GM12891 (cell line): ENCODE measurements around the gene RUFY3.

Experiments used
- DNase-seq: peaks from one replicate; pipeline ENCODE4 v3.0.0; 2011; ENCODE audit warnings: low spot score; ENCODE audit not compliant: insufficient read length
- FAIRE-seq: peaks from 2 replicates; lab custom pipeline; 2011; peaks lifted over from hg19 to GRCh38; lab: Jason Lieb, UNC
- PAX5 ChIP-seq: IDR thresholded peaks from 2 replicates; pipeline ENCODE4 v1.6.1; 2011; ENCODE audit warnings: low read length, moderate library complexity, mild to moderate bottlenecking; ENCODE audit not compliant: insufficient read depth, severe bottlenecking
- POLR2A ChIP-seq: IDR thresholded peaks from 2 replicates; pipeline ENCODE4 v1.6.1; 2011; ENCODE audit warnings: low read depth, low read length, control low read depth
- POLR2AphosphoS5 ChIP-seq: IDR thresholded peaks from 2 replicates; pipeline ENCODE4 v1.6.1; 2011; ENCODE audit warnings: low read depth, low read length, control low read depth
- POU2F2 ChIP-seq: IDR thresholded peaks from 2 replicates; pipeline ENCODE4 v1.6.1; 2011; ENCODE audit warnings: low read depth, mild to moderate bottlenecking, control low read depth, low read length, moderate library complexity
- SPI1 ChIP-seq: IDR thresholded peaks from 2 replicates; pipeline ENCODE4 v1.6.1; 2011; ENCODE audit warnings: low read depth, low read length, control low read depth
- TAF1 ChIP-seq: IDR thresholded peaks from 2 replicates; pipeline ENCODE4 v1.6.1; 2011; ENCODE audit warnings: low read depth, low read length, control low read depth

RUFY3 gene

DNA sequence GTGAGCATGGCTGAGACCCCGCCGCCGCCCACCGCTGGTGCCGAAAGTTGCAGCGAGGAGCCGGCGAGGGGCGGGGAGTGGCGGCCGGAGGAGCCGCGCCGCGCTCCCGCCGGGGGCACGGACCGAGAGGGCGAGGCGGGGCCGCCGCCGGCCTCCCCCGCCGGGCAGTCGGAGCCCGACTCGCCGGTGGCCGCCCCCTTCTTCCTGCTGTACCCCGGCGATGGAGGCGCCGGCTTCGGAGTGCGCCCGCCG, 16.9 kb upstream of the RUFY3 start:
- DNase-seq: no peak

DNA sequence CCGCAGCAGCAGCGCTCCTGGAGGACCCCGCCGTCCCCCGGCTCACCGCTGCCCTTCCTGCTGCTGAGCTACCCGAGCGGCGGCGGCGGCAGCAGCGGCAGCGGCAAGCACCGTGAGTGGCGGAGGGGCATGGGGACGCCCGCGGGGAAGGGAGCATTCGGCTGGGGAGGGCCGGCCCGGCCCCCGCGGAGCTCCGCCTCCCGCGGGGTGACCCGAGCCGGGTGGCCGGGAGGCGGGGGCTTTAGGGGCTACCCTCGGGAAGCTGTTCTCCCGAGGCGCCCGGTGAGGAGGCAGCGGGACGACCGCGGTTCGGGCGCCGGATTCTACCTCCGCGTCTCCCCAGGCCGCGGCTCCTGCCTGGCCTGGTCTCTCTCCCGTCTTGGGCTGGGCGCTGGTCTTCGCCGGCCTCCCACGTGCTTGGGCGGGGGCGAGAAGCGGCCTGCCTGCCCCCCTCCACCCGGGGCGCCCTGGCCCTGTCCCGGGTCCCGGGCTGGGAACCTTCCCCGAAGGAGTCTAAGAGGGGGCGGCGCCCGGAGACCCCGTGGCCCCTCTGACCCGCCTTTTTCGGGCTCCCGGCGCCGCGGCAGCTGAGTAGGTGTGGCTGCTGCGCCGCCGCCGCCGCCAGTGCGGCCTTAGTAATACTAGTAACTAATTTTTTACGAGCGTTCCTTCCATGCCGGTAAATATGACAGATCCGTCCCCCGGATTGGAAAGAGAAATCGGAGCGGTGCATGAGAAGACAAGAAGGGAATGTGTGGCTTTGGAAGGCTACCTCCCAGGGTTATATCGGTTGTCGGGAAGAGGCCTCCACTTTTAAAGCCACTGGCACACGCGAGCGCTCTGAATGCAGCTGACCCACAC, 16.4 kb upstream of the RUFY3 start:
- no peak for TF ChIP-seq SPI1
- no peak for TF ChIP-seq POLR2A
- no peak for TF ChIP-seq POU2F2
- TF ChIP-seq POLR2AphosphoS5: no peak
- TF ChIP-seq PAX5: no peak
- TF ChIP-seq TAF1: no peak
- peak; percentile 71 for FAIRE-seq
- peak; percentile 67 for DNase-seq

More for the DNA sequence above, 16.9 kb upstream of the RUFY3 start:
- TF ChIP-seq POLR2A (no peak), PAX5 (no peak), POLR2AphosphoS5 (no peak), SPI1 (no peak), POU2F2 (no peak), TAF1 (no peak)
- no peak for FAIRE-seq

DNA sequence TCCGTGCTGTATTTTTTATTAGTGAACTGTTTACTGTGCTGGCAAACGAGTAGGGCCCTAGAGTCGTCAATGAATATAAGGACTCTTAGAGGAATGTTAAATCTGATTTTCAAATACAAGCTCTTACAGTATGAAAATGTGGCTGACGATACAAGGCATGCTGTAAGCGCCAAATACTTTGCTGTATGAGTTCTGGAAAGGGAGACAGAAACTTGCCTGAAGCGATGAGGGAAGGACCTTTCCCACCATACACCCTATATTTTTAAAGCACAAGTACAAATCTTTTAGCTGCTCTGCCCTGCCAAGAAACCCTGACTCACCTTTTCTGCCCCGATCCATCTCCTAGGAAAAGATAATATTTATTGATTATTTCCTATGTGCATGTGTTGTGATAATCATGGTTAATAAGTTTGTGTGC, 15.7 kb upstream of the RUFY3 start:
- no peak for DNase-seq
- no peak for TF ChIP-seq POLR2A
- TF ChIP-seq POU2F2: no peak
- no peak for TF ChIP-seq TAF1
- TF ChIP-seq POLR2AphosphoS5: no peak
- no peak for TF ChIP-seq PAX5
- TF ChIP-seq SPI1: no peak
- FAIRE-seq: peak; percentile 68

DNA sequence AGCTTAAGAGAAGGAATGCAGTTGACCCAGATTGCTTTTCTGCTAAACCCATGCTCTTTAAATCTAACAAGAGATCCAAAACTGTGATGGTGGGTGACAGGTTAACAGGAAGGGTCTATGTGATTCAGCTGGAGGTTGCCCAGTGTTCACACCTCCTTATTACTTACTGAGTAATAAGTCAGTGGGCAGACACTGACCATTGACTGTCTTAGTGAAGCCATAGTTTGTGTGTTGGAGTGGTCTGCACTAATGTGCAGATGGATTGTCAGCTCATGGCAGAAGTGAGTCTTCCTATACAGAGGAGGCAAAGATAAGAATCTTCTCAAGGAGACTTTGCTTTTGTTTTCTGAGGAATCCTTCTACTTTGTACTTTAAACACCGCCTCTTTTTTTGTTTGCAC, 15.2 kb upstream of the RUFY3 start:
- TF ChIP-seq TAF1 (no peak), PAX5 (no peak), POLR2A (no peak), POU2F2 (no peak), POLR2AphosphoS5 (no peak), SPI1 (no peak)
- FAIRE-seq (peak; percentile 64), DNase-seq (no peak)

DNA sequence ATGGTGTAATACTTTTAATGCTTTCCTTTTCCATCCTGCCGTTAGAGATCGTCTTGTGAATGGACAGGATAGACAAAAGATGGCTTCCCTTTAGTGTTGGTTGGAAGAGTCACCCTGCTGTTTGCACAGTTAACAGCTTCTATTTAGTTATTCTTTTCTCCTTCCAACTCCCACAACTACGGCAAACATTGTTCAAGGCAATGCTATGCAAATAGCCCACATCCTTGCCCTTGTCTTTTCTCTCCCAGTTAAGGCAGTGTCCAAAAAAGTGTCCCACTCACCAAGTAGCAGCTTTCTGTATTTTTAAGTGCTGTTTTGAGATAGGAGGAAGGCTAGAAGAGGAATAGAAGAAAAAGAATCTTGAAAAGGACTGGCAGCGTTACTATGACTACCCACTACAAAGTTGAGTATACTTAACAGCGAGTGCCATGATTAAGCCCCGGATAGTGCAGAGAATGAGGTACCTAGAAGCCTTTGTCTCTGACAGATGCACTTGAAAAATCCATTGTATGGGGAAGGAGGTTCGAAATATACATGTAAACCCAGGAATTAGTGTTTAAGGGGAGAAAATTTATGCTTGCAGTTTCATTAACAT, 12.1 kb upstream of the RUFY3 start:
- FAIRE-seq (no peak), DNase-seq (no peak)
- TF ChIP-seq PAX5 (no peak), TAF1 (no peak), POLR2A (no peak), POLR2AphosphoS5 (no peak), POU2F2 (no peak), SPI1 (no peak)

DNA sequence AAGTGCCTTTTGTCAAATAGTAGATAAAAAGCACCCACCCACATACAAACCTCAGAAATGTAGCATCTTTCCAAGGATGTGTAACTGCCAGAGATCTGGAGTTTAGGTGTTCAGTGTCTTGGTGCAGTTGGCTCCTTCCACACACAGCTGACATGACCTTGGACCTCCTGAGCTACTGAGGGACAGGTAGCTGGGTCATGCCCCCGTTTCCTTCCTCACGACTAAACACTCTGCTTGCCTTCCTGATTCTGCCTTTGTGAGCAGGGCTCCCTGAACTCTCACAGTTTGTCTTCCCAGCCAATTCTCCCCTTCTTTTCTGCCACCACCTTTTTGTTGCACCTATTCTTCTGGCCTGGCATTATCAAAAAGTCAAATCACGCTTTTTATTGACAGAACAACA, 10.2 kb upstream of the RUFY3 start:
- TF ChIP-seq SPI1 (no peak), POLR2AphosphoS5 (no peak), TAF1 (no peak), PAX5 (no peak), POU2F2 (no peak), POLR2A (no peak)
- FAIRE-seq (peak; percentile 31), DNase-seq (no peak)

DNA sequence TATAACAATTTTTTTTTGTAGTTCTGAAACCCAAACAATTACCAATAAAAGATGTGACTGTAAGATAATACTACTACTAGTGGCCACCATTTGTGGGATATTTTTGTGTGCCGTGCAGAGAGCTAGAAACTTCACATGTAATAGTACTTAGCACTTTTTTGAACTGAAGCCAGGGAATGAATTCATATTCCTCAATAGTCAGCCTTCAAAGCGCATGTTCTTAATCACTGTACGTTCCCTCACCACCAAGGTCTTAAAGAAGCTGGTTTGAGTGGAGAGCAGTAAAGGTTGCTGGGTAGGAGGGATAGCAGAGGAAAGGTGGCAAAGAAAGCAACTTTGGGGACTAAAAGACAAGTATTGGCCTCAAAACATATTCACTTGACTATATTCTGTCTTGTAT, 9.6 kb upstream of the RUFY3 start:
- FAIRE-seq (no peak), DNase-seq (no peak)
- TF ChIP-seq POLR2AphosphoS5: no peak
- TF ChIP-seq PAX5: no peak
- TF ChIP-seq POU2F2: no peak
- TF ChIP-seq POLR2A: no peak

DNA sequence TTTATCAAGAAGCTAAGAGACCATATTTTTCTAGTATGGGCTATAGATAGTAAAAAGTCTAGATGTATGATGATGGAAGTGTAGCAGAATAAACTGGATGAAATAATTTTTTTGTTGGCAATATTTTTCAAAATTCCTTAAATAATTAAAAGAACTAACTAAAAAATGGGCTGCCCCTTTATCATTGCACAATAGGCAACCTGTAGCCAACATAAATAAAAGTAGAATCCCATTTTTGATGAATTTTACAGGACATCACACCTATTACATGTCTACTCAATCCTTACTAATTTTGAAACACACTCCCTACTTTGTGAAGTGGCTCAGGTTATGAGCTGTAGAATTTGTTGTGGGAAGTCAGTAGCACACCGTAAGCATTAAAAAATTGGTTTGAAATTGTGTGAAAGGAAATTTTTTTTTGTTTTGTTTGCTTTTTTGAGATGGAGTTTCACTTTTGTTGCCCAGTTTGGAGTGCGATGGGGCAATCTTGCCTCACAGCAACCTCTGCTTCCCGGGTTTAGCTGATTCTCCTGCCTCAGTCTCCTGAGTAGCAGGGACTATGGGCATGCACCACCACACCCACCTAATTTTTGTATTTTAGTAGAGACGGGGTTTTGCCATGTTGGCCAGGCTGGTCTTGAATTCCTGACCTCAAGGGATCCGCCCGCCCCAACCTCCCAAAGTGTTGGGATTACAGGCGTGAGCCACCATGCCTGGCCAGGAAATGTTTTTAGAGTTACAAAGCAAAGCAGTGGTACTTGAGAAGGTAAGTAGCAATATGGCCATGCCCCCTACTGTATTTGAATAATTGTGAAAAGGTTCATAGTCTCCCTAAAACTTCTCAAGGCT, 8.9 kb upstream of the RUFY3 start:
- TF ChIP-seq POLR2AphosphoS5: no peak
- TF ChIP-seq POU2F2: no peak
- no peak for TF ChIP-seq TAF1
- no peak for FAIRE-seq
- DNase-seq: no peak

DNA sequence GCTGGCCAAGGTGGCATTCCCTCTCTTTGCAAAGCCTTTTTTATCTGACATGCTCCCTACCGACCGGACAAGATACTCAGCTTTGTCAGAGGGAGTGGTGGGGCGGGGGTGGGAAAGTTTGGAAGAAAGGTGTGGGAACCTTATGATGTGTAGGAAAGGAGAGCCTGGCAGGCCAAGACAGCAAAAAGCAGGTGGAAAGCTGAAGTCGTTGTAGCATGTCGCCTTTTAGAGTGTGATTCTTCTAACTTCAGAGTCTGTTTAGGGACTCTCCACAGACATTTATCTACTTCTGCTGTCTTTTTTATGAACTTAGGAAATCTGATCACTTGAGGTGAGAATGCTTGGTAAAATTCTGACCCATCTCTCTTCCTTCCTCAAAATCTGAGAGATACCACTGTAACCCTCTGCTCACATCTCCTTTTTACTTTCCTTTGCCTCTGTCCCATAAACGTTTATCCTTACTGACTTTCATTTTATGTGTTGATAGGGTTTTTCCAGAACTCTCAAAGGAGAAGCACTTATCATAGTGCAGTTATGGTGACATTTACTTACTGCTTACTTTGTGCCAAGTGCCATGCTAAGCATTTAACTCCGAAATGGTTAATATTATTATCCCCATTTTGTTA, 8.2 kb upstream of the RUFY3 start:
- TF ChIP-seq POLR2AphosphoS5 (no peak), SPI1 (peak; percentile 58), POU2F2 (no peak), POLR2A (no peak), PAX5 (no peak), TAF1 (no peak)
- FAIRE-seq (peak; percentile 74), DNase-seq (no peak)
